IMR-90 (cell line): ENCODE measurements around the gene CARD14. TPM values are rescaled to one million over a fixed set of nuclear protein-coding genes. Genes with fewer than 3 reads are reported as not detected.

ENCODE experiments used
- ATAC-seq: fragments of 200-7000 bp; cut with Tn5 transposase; 2 replicates; pipeline ENCODE4 v1.9.1; 2020; ENCODE audit warnings: low read depth, mild to moderate bottlenecking, moderate library complexity
- BruUV-seq: library from RNA; stranded (reverse); fragments of 400-500 nt; replicated peaks from 2 replicates; lab custom pipeline; 2021; lab: Mats Ljungman, UMichigan
- CTCF ChIA-PET: fragments of 300-600 bp; formaldehyde crosslinking; extraction: SDS; loops from one replicate; lab custom pipeline; 2021; ENCODE audit warnings: antibody characterized with exemption; lab: Yijun Ruan, JAX
- POLR2A ChIA-PET: fragments of 300-600 bp; sonication (Branson Sonifier 250); formaldehyde crosslinking; loops from one replicate; lab custom pipeline; 2022; ENCODE audit warnings: antibody characterized with exemption; ENCODE audit not compliant: unreplicated experiment; lab: Charles Lee
- DNase-seq: peaks from one replicate; pipeline ENCODE4 v3.0.0; 2013
- H2AFZ ChIP-seq: replicated peaks from 2 replicates; pipeline ENCODE3; 2013; ENCODE audit warnings: low read length, mild to moderate bottlenecking; ENCODE audit not compliant: poor library complexity
- H2AK5ac ChIP-seq: 2 replicates; pipeline ENCODE4 v1.6.1; 2013; ENCODE audit warnings: low read depth, low read length, inconsistent platforms
- H2AK9ac ChIP-seq: replicated peaks from 2 replicates; pipeline ENCODE3; 2013; ENCODE audit warnings: mild to moderate bottlenecking, low read depth, low read length, moderate library complexity; ENCODE audit not compliant: poor library complexity
- H2BK120ac ChIP-seq: 2 replicates; pipeline ENCODE4 v1.6.1; 2013; ENCODE audit warnings: low read depth, low read length, inconsistent platforms
- H2BK15ac ChIP-seq: 3 replicates; pipeline ENCODE4 v1.6.1; 2013; ENCODE audit warnings: low read depth, low read length, inconsistent platforms
- H2BK20ac ChIP-seq: 2 replicates; pipeline ENCODE4 v1.6.1; 2013; ENCODE audit warnings: low read depth, mild to moderate bottlenecking, inconsistent platforms, low read length, moderate library complexity
- H2BK5ac ChIP-seq: 2 replicates; pipeline ENCODE4 v1.6.1; 2013; ENCODE audit warnings: mild to moderate bottlenecking, low read depth, low read length, inconsistent platforms; ENCODE audit not compliant: poor library complexity, severe bottlenecking
- H3K14ac ChIP-seq: replicated peaks from 2 replicates; pipeline ENCODE4 v1.6.1; 2013; ENCODE audit warnings: low read depth, low read length, inconsistent platforms
- H3K18ac ChIP-seq: 2 replicates; pipeline ENCODE4 v1.6.1; 2013; ENCODE audit warnings: low read depth, low read length, control low read depth
- H3K23ac ChIP-seq: 2 replicates; pipeline ENCODE4 v1.6.1; 2013; ENCODE audit warnings: low read depth, low read length, inconsistent platforms
- H3K27ac ChIP-seq: 2 replicates; pipeline ENCODE4 v1.5.1; 2013; ENCODE audit warnings: mild to moderate bottlenecking, control low read depth, low read length; ENCODE audit not compliant: insufficient read depth
- H3K27me3 ChIP-seq: 2 replicates; pipeline ENCODE4 v1.6.1; 2013; ENCODE audit warnings: low read length; ENCODE audit not compliant: control insufficient read depth, insufficient read depth
- H3K36me3 ChIP-seq: 2 replicates; pipeline ENCODE4 v1.6.1; 2013; ENCODE audit warnings: low read length, mixed read lengths; ENCODE audit not compliant: control insufficient read depth, insufficient read depth
- H3K4ac ChIP-seq: 2 replicates; pipeline ENCODE4 v1.6.1; 2013; ENCODE audit warnings: low read depth, low read length, inconsistent platforms
- H3K4me1 ChIP-seq: 2 replicates; pipeline ENCODE4 v1.6.1; 2013; ENCODE audit warnings: low read length, mixed read lengths; ENCODE audit not compliant: control insufficient read depth, insufficient read depth
- H3K4me2 ChIP-seq: 2 replicates; pipeline ENCODE4 v1.6.1; 2013; ENCODE audit warnings: low read depth, mild to moderate bottlenecking, control low read depth, low read length, moderate library complexity
- H3K4me3 ChIP-seq: 2 replicates; pipeline ENCODE4 v1.5.1; 2013; ENCODE audit warnings: low read depth, mild to moderate bottlenecking, control low read depth, low read length, moderate library complexity; ENCODE audit not compliant: insufficient read depth
- H3K56ac ChIP-seq: 2 replicates; pipeline ENCODE4 v1.6.1; 2013; ENCODE audit warnings: low read length, inconsistent platforms; ENCODE audit not compliant: insufficient read depth; ENCODE audit errors: extremely low read depth
- H3K79me1 ChIP-seq, 2 experiments: 2 replicates each; pipeline ENCODE4 v1.6.1; 2013; ENCODE audit warnings: low read length in 2 of 2, inconsistent platforms in 1 of 2, low read depth in 1 of 2
- H3K9ac ChIP-seq: 2 replicates; pipeline ENCODE4 v1.6.1; 2013; ENCODE audit warnings: low read depth, low read length, control low read depth
- H3K9me1 ChIP-seq: 2 replicates; pipeline ENCODE4 v1.6.1; 2013; ENCODE audit warnings: low read length, inconsistent platforms; ENCODE audit not compliant: insufficient read depth
- H3K9me3 ChIP-seq: 2 replicates; pipeline ENCODE4 v1.6.1; 2013; ENCODE audit warnings: low read length; ENCODE audit not compliant: control insufficient read depth, insufficient read depth
- H4K20me1 ChIP-seq: 2 replicates; pipeline ENCODE4 v1.6.1; 2013; ENCODE audit warnings: low read length, inconsistent platforms; ENCODE audit not compliant: insufficient read depth
- H4K5ac ChIP-seq: 2 replicates; pipeline ENCODE4 v1.6.1; 2013; ENCODE audit warnings: mild to moderate bottlenecking, low read depth, low read length, control low read depth
- H4K8ac ChIP-seq, 2 experiments: 2 replicates each; pipeline ENCODE4 v1.6.1; 2013; ENCODE audit warnings: low read depth in 2 of 2, low read length in 2 of 2, control low read depth in 1 of 2, inconsistent platforms in 1 of 2
- H4K91ac ChIP-seq: 2 replicates; pipeline ENCODE4 v1.6.1; 2013; ENCODE audit warnings: low read depth, low read length, inconsistent platforms; ENCODE audit not compliant: insufficient read depth
- BHLHE40 ChIP-seq: fragments of 150-350 bp; IDR thresholded peaks from 2 replicates; pipeline ENCODE4 v1.6.1; 2016; ENCODE audit warnings: mild to moderate bottlenecking, low read depth, low read length
- CEBPB ChIP-seq: IDR thresholded peaks from 2 replicates; pipeline ENCODE4 v1.6.1; 2012; ENCODE audit warnings: low read depth, low read length, improper control_type of control experiment
- CHD1 ChIP-seq: IDR thresholded peaks from 2 replicates; pipeline ENCODE4 v1.6.1; 2012; ENCODE audit warnings: low read depth, low read length, improper control_type of control experiment
- FOS ChIP-seq: fragments of 150-350 bp; IDR thresholded peaks from 2 replicates; pipeline ENCODE4 v1.6.1; 2016; ENCODE audit warnings: low read depth, low read length
- MAFK ChIP-seq: IDR thresholded peaks from 2 replicates; pipeline ENCODE4 v1.6.1; 2012; ENCODE audit warnings: low read depth, low read length, improper control_type of control experiment
- MAZ ChIP-seq: IDR thresholded peaks from 2 replicates; pipeline ENCODE4 v1.6.1; 2012; ENCODE audit warnings: low read depth, mild to moderate bottlenecking, low read length, improper control_type of control experiment, moderate library complexity, borderline replicate concordance
- MXI1 ChIP-seq: IDR thresholded peaks from 2 replicates; pipeline ENCODE4 v1.6.1; 2012; ENCODE audit warnings: low read depth, mild to moderate bottlenecking, low read length, moderate library complexity, borderline replicate concordance
- NFE2L2 ChIP-seq: fragments of 150-350 bp; IDR thresholded peaks from 2 replicates; pipeline ENCODE4 v1.6.1; 2016; ENCODE audit warnings: low read depth, mild to moderate bottlenecking, low read length
- POLR2A ChIP-seq: IDR thresholded peaks from 2 replicates; pipeline ENCODE4 v1.6.1; 2012; ENCODE audit warnings: mild to moderate bottlenecking, low read depth, low read length
- RAD21 ChIP-seq: IDR thresholded peaks from 2 replicates; pipeline ENCODE4 v1.6.1; 2012; ENCODE audit warnings: low read length, improper control_type of control experiment
- RCOR1 ChIP-seq: IDR thresholded peaks from 2 replicates; pipeline ENCODE4 v1.6.1; 2012; ENCODE audit warnings: mild to moderate bottlenecking, low read length, improper control_type of control experiment; ENCODE audit not compliant: insufficient replicate concordance
- RFX5 ChIP-seq: IDR thresholded peaks from 2 replicates; pipeline ENCODE4 v1.8.0; 2012; ENCODE audit warnings: low read depth, mild to moderate bottlenecking, low read length, moderate library complexity
- SMC3 ChIP-seq: fragments of 150-350 bp; IDR thresholded peaks from 2 replicates; pipeline ENCODE4 v1.6.1; 2016; ENCODE audit warnings: low read depth, mild to moderate bottlenecking, antibody characterized with exemption, low read length, moderate library complexity
- WGBS, 2 experiments: methylation state at CpG; one replicate each; pipeline versions ENCODE4 v1.1.5 to v1.1.7; 2013; ENCODE audit warnings: missing lambda C conversion rate in 2 of 2; ENCODE audit not compliant: insufficient read length in 1 of 2; ENCODE audit errors: extremely low coverage in 2 of 2; 5-methylcytosine and 5-hydroxymethylcytosine counted together
- dilution Hi-C: fragments of 300-500 bp; cut with HindIII; formaldehyde crosslinking; loops from one replicate; pipeline ENCODE4 v1.14.3; 2018; ENCODE audit warnings: low sequenced_read_pairs; ENCODE audit not compliant: unreplicated experiment
- in situ Hi-C: fragments of 300-500 bp; cut with MboI; formaldehyde crosslinking; loops from 3 replicates; pipeline ENCODE4 v1.14.3; 2019; ENCODE audit warnings: low sequenced_read_pairs, inconsistent platforms, mixed read lengths
- intact Hi-C: fragments of 100-400 bp; cut with micrococcal nuclease; formaldehyde crosslinking; loops from 2 replicates; pipeline ENCODE4 v1.10.0; 2022
- polyA plus RNA-seq, 3 experiments: library from polyadenylated mRNA; depleted of rRNA; stranded (reverse); fragments of >200 nt; gene quantifications; 2 replicates each; pipeline ENCODE4 v1.2.3, GENCODE V29; 2012; ENCODE audit warnings: low replicate concordance in 1 of 3
- total RNA-seq: library from RNA; depleted of rRNA; stranded (reverse); fragments of >200 nt; gene quantifications from 2 replicates; pipeline ENCODE4 v1.2.3, GENCODE V29; 2012
- TF ChIP-seq, protein P1 (sequence below): conservative IDR thresholded peaks from 2 replicates; pipeline ENCODE4 v1.5.1; 2012; ENCODE audit warnings: mild to moderate bottlenecking, low read depth, low read length, improper control_type of control experiment
- TF ChIP-seq, protein P2 (sequence below): fragments of 150-350 bp; IDR thresholded peaks from 2 replicates; pipeline ENCODE4 v1.6.1; 2016; ENCODE audit warnings: low read depth, mild to moderate bottlenecking, low read length, moderate library complexity, borderline replicate concordance
- TF ChIP-seq, protein P3 (sequence below): fragments of 150-350 bp; IDR thresholded peaks from 2 replicates; pipeline ENCODE4 v1.6.1; 2017; ENCODE audit warnings: mild to moderate bottlenecking, antibody characterized with exemption, low read length, low read depth

CARD14 gene
- total and polyA plus RNA-seq, 2 of the 4 experiments (the other 2 are of a cell fraction), result not detected

DNA sequence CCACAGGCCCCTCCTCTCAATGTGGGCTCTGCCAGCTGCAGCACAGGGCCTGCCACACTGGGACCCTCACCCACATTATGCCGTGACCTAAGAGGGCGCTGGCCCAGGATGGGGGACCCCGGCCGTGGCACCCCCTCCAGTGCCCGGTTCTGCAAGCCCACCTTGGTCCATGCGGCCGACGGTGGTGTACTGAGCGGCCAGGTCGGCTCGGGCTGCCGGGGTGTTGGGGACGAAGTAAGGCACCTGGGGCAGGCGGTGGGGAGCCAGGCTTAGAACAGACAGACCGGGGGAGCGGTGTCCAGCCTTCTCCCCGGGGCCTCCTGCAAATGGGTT is 43.8 kb downstream of the CARD14 start:
- no peak overlapping the region for H2BK15ac ChIP-seq
- no TSS peak for BruUV-seq
- H3K9me1 ChIP-seq, result peaks cover 23% of the 10 kb centered on the region
- POLR2A ChIA-PET, result no interaction called here
- WGBS, 2 experiments, result 96% methylated on average over 15 of the region's 17 CpGs; no CpG with 5 or more reads in 1 of the 2 experiments
- no peak overlapping the region for H3K14ac ChIP-seq
- in situ Hi-C loops, result no loop called here
- no peak overlapping the region for H3K4ac ChIP-seq
- H3K4me1 ChIP-seq, result no peaks in the 10 kb centered on the region
- no peak overlapping the region for H4K8ac ChIP-seq
- H3K4me3 ChIP-seq, result no peak overlapping the region
- H3K79me1 ChIP-seq, result peaks cover 22 to 23% of the 10 kb centered on the region in 2 experiments
- no peak overlapping the region for H2BK20ac ChIP-seq
- intact Hi-C loops, result no loop called here
- H4K5ac ChIP-seq, result no peak overlapping the region
- dilution Hi-C loops, result no loop called here
- no peak overlapping the region for H3K56ac ChIP-seq
- no peak overlapping the region for H2AFZ ChIP-seq
- H2BK120ac ChIP-seq, result no peak overlapping the region
- no peak overlapping the region for H2AK9ac ChIP-seq
- H3K23ac ChIP-seq, result no peak overlapping the region
- peaks cover 26% of the 10 kb centered on the region for H4K20me1 ChIP-seq
- no peak overlapping the region for H3K18ac ChIP-seq
- H3K9me3 ChIP-seq, result no peaks in the 10 kb centered on the region
- CTCF ChIA-PET, result no interaction called here
- no peak for ATAC-seq
- H2AK5ac ChIP-seq, result no peak overlapping the region
- H4K91ac ChIP-seq, result no peak overlapping the region
- peaks cover 82% of the 10 kb centered on the region for H3K36me3 ChIP-seq
- H3K4me2 ChIP-seq, result no peak overlapping the region
- TF ChIP-seq, protein P1, sequence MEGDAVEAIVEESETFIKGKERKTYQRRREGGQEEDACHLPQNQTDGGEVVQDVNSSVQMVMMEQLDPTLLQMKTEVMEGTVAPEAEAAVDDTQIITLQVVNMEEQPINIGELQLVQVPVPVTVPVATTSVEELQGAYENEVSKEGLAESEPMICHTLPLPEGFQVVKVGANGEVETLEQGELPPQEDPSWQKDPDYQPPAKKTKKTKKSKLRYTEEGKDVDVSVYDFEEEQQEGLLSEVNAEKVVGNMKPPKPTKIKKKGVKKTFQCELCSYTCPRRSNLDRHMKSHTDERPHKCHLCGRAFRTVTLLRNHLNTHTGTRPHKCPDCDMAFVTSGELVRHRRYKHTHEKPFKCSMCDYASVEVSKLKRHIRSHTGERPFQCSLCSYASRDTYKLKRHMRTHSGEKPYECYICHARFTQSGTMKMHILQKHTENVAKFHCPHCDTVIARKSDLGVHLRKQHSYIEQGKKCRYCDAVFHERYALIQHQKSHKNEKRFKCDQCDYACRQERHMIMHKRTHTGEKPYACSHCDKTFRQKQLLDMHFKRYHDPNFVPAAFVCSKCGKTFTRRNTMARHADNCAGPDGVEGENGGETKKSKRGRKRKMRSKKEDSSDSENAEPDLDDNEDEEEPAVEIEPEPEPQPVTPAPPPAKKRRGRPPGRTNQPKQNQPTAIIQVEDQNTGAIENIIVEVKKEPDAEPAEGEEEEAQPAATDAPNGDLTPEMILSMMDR, result no peak
- TF ChIP-seq RFX5 (no peak), RCOR1 (no peak), NFE2L2 (no peak), MAZ (no peak), BHLHE40 (no peak), CEBPB (no peak), SMC3 (no peak), RAD21 (no peak), MAFK (no peak), POLR2A (no peak), CHD1 (no peak), MXI1 (no peak), FOS (no peak)
- TF ChIP-seq, protein P2, sequence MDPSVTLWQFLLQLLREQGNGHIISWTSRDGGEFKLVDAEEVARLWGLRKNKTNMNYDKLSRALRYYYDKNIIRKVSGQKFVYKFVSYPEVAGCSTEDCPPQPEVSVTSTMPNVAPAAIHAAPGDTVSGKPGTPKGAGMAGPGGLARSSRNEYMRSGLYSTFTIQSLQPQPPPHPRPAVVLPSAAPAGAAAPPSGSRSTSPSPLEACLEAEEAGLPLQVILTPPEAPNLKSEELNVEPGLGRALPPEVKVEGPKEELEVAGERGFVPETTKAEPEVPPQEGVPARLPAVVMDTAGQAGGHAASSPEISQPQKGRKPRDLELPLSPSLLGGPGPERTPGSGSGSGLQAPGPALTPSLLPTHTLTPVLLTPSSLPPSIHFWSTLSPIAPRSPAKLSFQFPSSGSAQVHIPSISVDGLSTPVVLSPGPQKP, result no peak
- TF ChIP-seq, protein P3, sequence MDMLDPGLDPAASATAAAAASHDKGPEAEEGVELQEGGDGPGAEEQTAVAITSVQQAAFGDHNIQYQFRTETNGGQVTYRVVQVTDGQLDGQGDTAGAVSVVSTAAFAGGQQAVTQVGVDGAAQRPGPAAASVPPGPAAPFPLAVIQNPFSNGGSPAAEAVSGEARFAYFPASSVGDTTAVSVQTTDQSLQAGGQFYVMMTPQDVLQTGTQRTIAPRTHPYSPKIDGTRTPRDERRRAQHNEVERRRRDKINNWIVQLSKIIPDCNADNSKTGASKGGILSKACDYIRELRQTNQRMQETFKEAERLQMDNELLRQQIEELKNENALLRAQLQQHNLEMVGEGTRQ, result no peak
- no peak overlapping the region for H3K9ac ChIP-seq
- H3K27me3 ChIP-seq, result no peaks in the 10 kb centered on the region
- no peak overlapping the region for H2BK5ac ChIP-seq
- no peak for DNase-seq
- no peak overlapping the region for H3K27ac ChIP-seq
